IMR-90 (cell line): ENCODE measurements around the gene TTC31.

Experiments
- CEBPB ChIP-seq: IDR thresholded peaks from 2 replicates; pipeline ENCODE4 v1.6.1; 2012; ENCODE audit warnings: low read depth, low read length, improper control_type of control experiment
- FOS ChIP-seq: fragments of 150-350 bp; IDR thresholded peaks from 2 replicates; pipeline ENCODE4 v1.6.1; 2016; ENCODE audit warnings: low read depth, low read length
- POLR2A ChIP-seq: IDR thresholded peaks from 2 replicates; pipeline ENCODE4 v1.6.1; 2012; ENCODE audit warnings: mild to moderate bottlenecking, low read depth, low read length
- RAD21 ChIP-seq: IDR thresholded peaks from 2 replicates; pipeline ENCODE4 v1.6.1; 2012; ENCODE audit warnings: low read length, improper control_type of control experiment
- TF ChIP-seq, protein P1 (sequence below): conservative IDR thresholded peaks from 2 replicates; pipeline ENCODE4 v1.5.1; 2012; ENCODE audit warnings: mild to moderate bottlenecking, low read depth, low read length, improper control_type of control experiment

DNA sequence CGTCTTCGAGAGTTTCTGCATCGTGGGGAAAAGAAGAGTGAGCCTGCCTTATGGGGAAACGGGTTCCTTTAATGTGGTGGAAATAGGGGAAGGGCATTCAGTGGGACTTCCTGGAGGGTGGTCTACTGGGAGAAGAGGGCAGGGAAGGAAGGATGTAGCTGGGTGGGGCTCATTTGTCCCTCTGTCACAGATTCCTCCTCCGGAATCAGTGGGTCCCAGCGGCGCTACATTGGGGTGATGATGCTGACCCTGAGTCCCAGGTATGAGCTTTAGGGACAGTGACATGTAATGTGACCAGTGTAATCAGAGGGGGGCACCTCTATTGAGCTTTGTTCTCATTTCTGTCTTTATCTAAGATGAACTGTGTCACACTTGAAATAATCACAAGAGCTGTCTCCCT, 48.8 kb downstream of the TTC31 start:
- TF ChIP-seq, protein P1, sequence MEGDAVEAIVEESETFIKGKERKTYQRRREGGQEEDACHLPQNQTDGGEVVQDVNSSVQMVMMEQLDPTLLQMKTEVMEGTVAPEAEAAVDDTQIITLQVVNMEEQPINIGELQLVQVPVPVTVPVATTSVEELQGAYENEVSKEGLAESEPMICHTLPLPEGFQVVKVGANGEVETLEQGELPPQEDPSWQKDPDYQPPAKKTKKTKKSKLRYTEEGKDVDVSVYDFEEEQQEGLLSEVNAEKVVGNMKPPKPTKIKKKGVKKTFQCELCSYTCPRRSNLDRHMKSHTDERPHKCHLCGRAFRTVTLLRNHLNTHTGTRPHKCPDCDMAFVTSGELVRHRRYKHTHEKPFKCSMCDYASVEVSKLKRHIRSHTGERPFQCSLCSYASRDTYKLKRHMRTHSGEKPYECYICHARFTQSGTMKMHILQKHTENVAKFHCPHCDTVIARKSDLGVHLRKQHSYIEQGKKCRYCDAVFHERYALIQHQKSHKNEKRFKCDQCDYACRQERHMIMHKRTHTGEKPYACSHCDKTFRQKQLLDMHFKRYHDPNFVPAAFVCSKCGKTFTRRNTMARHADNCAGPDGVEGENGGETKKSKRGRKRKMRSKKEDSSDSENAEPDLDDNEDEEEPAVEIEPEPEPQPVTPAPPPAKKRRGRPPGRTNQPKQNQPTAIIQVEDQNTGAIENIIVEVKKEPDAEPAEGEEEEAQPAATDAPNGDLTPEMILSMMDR = no peak
- TF ChIP-seq RAD21 = no peak
- TF ChIP-seq POLR2A = no peak
- TF ChIP-seq FOS = no peak
- no peak for TF ChIP-seq CEBPB
